Thoracic aorta (tissue), 2 donors: ENCODE measurements around the gene ANKRD36C. TPM values are rescaled to one million over a fixed set of nuclear protein-coding genes. Genes with fewer than 3 reads are reported as not detected.
"Not testable (repeated sequence)": the region's sequence is repeated elsewhere in the genome, so short reads cannot be mapped to it uniquely, and the experiment has no call there.

Experiments
- ATAC-seq: fragments of 150-250 bp; one replicate; pipeline ENCODE4 v1.8.0; 2017; ENCODE audit warnings: low read depth; ENCODE audit not compliant: insufficient number of reproducible peaks, low FRiP score
- DNase-seq: peaks from one replicate; pipeline ENCODE4 v3.0.0-alpha.2; 2020; ENCODE audit warnings: low spot score
- H3K27ac ChIP-seq, 2 donors: fragments of 200-600 bp; sonication (generic); 1 replicate in 1 of 2; 2 replicates in 1 of 2; pipeline ENCODE4 v1.5.1; 2016; ENCODE audit warnings: mild to moderate bottlenecking in 2 of 2, moderate library complexity in 2 of 2
- H3K27me3 ChIP-seq: fragments of 200-600 bp; sonication (generic); replicated peaks from 2 replicates; pipeline ENCODE4 v1.6.0; 2016; ENCODE audit warnings: mild to moderate bottlenecking; ENCODE audit not compliant: insufficient read depth
- H3K36me3 ChIP-seq: fragments of 200-600 bp; sonication (generic); one replicate; pipeline ENCODE4 v1.5.1; 2016
- H3K4me1 ChIP-seq, 2 donors: fragments of 200-600 bp; sonication (generic); 1 replicate in 1 of 2; 2 replicates in 1 of 2; pipeline versions ENCODE4 v1.5.1 to v1.6.0; 2016; ENCODE audit warnings: low read depth in 2 of 2, mild to moderate bottlenecking in 1 of 2; ENCODE audit not compliant: control insufficient read depth in 1 of 2
- H3K4me3 ChIP-seq: fragments of 200-600 bp; sonication (generic); 2 replicates; pipeline ENCODE4 v1.5.1; 2016; ENCODE audit warnings: mild to moderate bottlenecking
- H3K9me3 ChIP-seq: fragments of 200-600 bp; sonication (generic); 2 replicates; pipeline ENCODE4 v1.5.1; 2016
- total RNA-seq, 2 donors: library from RNA; depleted of rRNA; stranded (reverse); fragments of >200 nt; gene quantifications; one replicate each; pipeline versions ENCODE4 v1.1.0 to v1.2.3, GENCODE V29; 2016
- TF ChIP-seq, protein P1 (sequence below): fragments of 200-600 bp; sonication (generic); IDR thresholded peaks from one replicate; pipeline ENCODE4 v1.5.1; 2019; ENCODE audit warnings: antibody characterized with exemption

The ANKRD36C gene
- total RNA-seq, 2 donors from 2014 or later: 39.8 to 89.4 TPM

GRCh38 chr2:95799892-95800291 lies 191.7 kb downstream of the ANKRD36C start:
- no peak for DNase-seq
- Histone ChIP-seq H3K36me3 (no peaks in the 10 kb centered on the region), H3K27me3 (no peaks in the 10 kb centered on the region), H3K4me1 (no peaks in the 10 kb centered on the region), H3K9me3 (peaks cover 5% of the 10 kb centered on the region), H3K27ac (no peak overlapping the region), H3K4me3 (no peak overlapping the region)
- TF ChIP-seq, protein P1, sequence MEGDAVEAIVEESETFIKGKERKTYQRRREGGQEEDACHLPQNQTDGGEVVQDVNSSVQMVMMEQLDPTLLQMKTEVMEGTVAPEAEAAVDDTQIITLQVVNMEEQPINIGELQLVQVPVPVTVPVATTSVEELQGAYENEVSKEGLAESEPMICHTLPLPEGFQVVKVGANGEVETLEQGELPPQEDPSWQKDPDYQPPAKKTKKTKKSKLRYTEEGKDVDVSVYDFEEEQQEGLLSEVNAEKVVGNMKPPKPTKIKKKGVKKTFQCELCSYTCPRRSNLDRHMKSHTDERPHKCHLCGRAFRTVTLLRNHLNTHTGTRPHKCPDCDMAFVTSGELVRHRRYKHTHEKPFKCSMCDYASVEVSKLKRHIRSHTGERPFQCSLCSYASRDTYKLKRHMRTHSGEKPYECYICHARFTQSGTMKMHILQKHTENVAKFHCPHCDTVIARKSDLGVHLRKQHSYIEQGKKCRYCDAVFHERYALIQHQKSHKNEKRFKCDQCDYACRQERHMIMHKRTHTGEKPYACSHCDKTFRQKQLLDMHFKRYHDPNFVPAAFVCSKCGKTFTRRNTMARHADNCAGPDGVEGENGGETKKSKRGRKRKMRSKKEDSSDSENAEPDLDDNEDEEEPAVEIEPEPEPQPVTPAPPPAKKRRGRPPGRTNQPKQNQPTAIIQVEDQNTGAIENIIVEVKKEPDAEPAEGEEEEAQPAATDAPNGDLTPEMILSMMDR: no peak
- no peak for ATAC-seq

- DNase-seq, H3K36me3 ChIP-seq, H3K4me3 ChIP-seq, ATAC-seq, H3K9me3 ChIP-seq, H3K4me1 ChIP-seq, H3K27me3 ChIP-seq, H3K27ac ChIP-seq: not testable (repeated sequence)
Observed at GRCh38 chr2:95799147-95799889, 192.3 kb downstream of the ANKRD36C start.

- H3K9me3 ChIP-seq, H3K4me3 ChIP-seq, H3K36me3 ChIP-seq, DNase-seq, ATAC-seq, H3K4me1 ChIP-seq, H3K27ac ChIP-seq, H3K27me3 ChIP-seq: not testable (repeated sequence)
Observed at GRCh38 chr2:95796249-95797099, 195.2 kb downstream of the ANKRD36C start.

DNA sequence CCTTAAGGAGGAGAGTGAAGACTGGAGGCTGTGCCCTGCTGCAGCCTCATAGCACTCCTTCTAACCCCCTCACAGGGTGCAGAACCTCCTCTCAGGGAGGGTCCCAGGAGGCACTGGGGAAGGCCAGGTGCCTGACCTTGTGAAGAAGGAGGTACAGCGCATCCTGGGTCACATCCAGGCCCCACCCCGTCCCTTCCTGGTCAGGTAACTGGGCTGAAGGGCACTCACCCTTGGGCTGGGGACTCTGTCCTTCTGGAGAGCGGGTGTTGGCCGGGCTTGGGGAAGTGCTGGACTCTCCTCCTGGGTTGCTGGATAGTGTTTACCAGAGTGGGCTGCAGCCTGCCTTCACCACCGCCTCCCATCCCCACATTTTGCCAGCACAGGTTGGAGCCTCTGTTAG lies 197.7 kb downstream of the ANKRD36C start:
- not testable (repeated sequence) for H3K9me3 ChIP-seq, DNase-seq

GRCh38 chr2:95790180-95790579 lies 201.4 kb downstream of the ANKRD36C start:
- DNase-seq, H3K4me1 ChIP-seq, H3K27me3 ChIP-seq, H3K4me3 ChIP-seq, H3K36me3 ChIP-seq, ATAC-seq, H3K9me3 ChIP-seq, H3K27ac ChIP-seq: not testable (repeated sequence)

More for the DNA sequence above, 197.7 kb downstream of the ANKRD36C start:
- not testable (repeated sequence) for H3K4me1 ChIP-seq, H3K27me3 ChIP-seq, H3K27ac ChIP-seq, ATAC-seq, H3K36me3 ChIP-seq, H3K4me3 ChIP-seq

GRCh38 chr2:95789385-95789784 lies 202.2 kb downstream of the ANKRD36C start:
- H3K27me3 ChIP-seq, ATAC-seq, H3K36me3 ChIP-seq, H3K9me3 ChIP-seq, H3K4me1 ChIP-seq, DNase-seq, H3K27ac ChIP-seq, H3K4me3 ChIP-seq: not testable (repeated sequence)

- H3K36me3 ChIP-seq, H3K4me1 ChIP-seq, H3K4me3 ChIP-seq, H3K9me3 ChIP-seq, H3K27me3 ChIP-seq, ATAC-seq, DNase-seq, H3K27ac ChIP-seq: not testable (repeated sequence)
Observed at GRCh38 chr2:95788642-95789041, 203.0 kb downstream of the ANKRD36C start.

Other genes with a start within 250 kb of the ANKRD36C start
- gene GPAT2, start 43.1 kb upstream of the ANKRD36C start, total RNA-seq: 1 to 10 TPM; 6.9 TPM
- gene ADRA2B, start 124.7 kb upstream of the ANKRD36C start, total RNA-seq: 1 to 10 TPM; 3.5 to 4.5 TPM
- gene ASTL, start 146.7 kb upstream of the ANKRD36C start, total RNA-seq: not detected
- gene DUSP2, start 153.6 kb upstream of the ANKRD36C start, total RNA-seq: 10 to 100 TPM in 1 of 2 donors, 1 to 10 TPM in 1; 8.5 to 22.2 TPM
- gene STARD7, start 217.0 kb upstream of the ANKRD36C start, total RNA-seq: 100 to 1,000 TPM in 1 of 2 donors, 10 to 100 TPM in 1; 68.1 to 135 TPM